ENCODE results near the gene USP40. TPM values are rescaled to one million over a fixed set of nuclear protein-coding genes. Genes with fewer than 3 reads are reported as not detected.

USP40 gene
- total RNA-seq, 2 experiments from 2014 or later, result 0.51 to 1.7 TPM

GRCh38 chr2:233491326-233491725 is 75.3 kb downstream of the USP40 start:
- CTCF ChIA-PET (ENCODE audit: unreplicated experiment), result no interaction called here

GRCh38 chr2:233490831-233491230 is 75.8 kb downstream of the USP40 start:
- Histone ChIP-seq H3K9me3 (ENCODE audit: low read length) (no peaks in the 10 kb centered on the region), H3K4me3 (ENCODE audit: low read depth, low read length, poor library complexity, severe bottlenecking) (no peak overlapping the region), H3K9me2 (ENCODE audit: insufficient read depth, low read length) (no peaks in the 10 kb centered on the region), H3K36me3 (ENCODE audit: insufficient read depth, low read length) (no peaks in the 10 kb centered on the region), H3K4me2 (ENCODE audit: low read length) (no peak overlapping the region), H3K79me2 (ENCODE audit: insufficient read depth, low read depth, low read length) (no peaks in the 10 kb centered on the region), H2AFZ (ENCODE audit: low read length) (no peak overlapping the region), H3K4me1 (ENCODE audit: insufficient read depth, low read length, poor library complexity, severe bottlenecking) (no peaks in the 10 kb centered on the region), H4K20me1 (ENCODE audit: insufficient read depth, low read length) (no peaks in the 10 kb centered on the region), H3K27ac (ENCODE audit: low read depth, low read length, poor library complexity, severe bottlenecking) (no peak overlapping the region)
- no peak for DNase-seq (ENCODE audit: low spot score)
- BruUV-seq (replicated peaks), result no TSS peak
- ChIA-PET POLR2A (interaction anchor here (0.5 to 0.6 kb wide), 2 partner anchors 45 to 376 kb away, joined by 3 read pairs; no protein-coding TSS in a partner anchor), CTCF (ENCODE audit: unreplicated experiment) (no interaction called here)
- intact Hi-C loops (cut with micrococcal nuclease; ENCODE audit: unreplicated experiment), result no loop called here
- TF ChIP-seq CTCF (conservative IDR thresholded peaks at IDR 0.05; ENCODE audit: low read length), result no peak
- TF ChIP-seq EZH2phosphoT487 (IDR thresholded peaks at IDR 0.05; ENCODE audit: borderline replicate concordance, low read depth, low read length), result no peak

More at GRCh38 chr2:233491326-233491725, 75.3 kb downstream of the USP40 start:
- Histone ChIP-seq H2AFZ (ENCODE audit: low read length) (no peak overlapping the region), H3K27ac (ENCODE audit: low read depth, low read length, poor library complexity, severe bottlenecking) (no peak overlapping the region), H4K20me1 (ENCODE audit: insufficient read depth, low read length) (no peaks in the 10 kb centered on the region), H3K4me2 (ENCODE audit: low read length) (no peak overlapping the region), H3K9me2 (ENCODE audit: insufficient read depth, low read length) (no peaks in the 10 kb centered on the region), H3K9me3 (ENCODE audit: low read length) (no peaks in the 10 kb centered on the region), H3K36me3 (ENCODE audit: insufficient read depth, low read length) (no peaks in the 10 kb centered on the region), H3K79me2 (ENCODE audit: insufficient read depth, low read depth, low read length) (no peaks in the 10 kb centered on the region), H3K4me3 (ENCODE audit: low read depth, low read length, poor library complexity, severe bottlenecking) (no peak overlapping the region), H3K4me1 (ENCODE audit: insufficient read depth, low read length, poor library complexity, severe bottlenecking) (no peaks in the 10 kb centered on the region)
- no peak for DNase-seq (ENCODE audit: low spot score)
- POLR2A ChIA-PET, result interaction anchor here (0.5 to 0.7 kb wide), 4 partner anchors 21 to 376 kb away, joined by 3 to 5 read pairs (median 3); no protein-coding TSS in a partner anchor
- TF ChIP-seq CTCF (conservative IDR thresholded peaks at IDR 0.05; ENCODE audit: low read length) (no peak), EZH2phosphoT487 (IDR thresholded peaks at IDR 0.05; ENCODE audit: borderline replicate concordance, low read depth, low read length) (no peak)
- intact Hi-C loops (cut with micrococcal nuclease; ENCODE audit: unreplicated experiment), result no loop called here
- BruUV-seq (replicated peaks), result no TSS peak

GRCh38 chr2:233489666-233490065 is 76.9 kb downstream of the USP40 start:
- ChIA-PET CTCF (ENCODE audit: unreplicated experiment) (no interaction called here), POLR2A (no interaction called here)
- Histone ChIP-seq H4K20me1 (ENCODE audit: insufficient read depth, low read length) (no peaks in the 10 kb centered on the region), H3K4me1 (ENCODE audit: insufficient read depth, low read length, poor library complexity, severe bottlenecking) (no peaks in the 10 kb centered on the region), H3K79me2 (ENCODE audit: insufficient read depth, low read depth, low read length) (no peaks in the 10 kb centered on the region), H3K9me3 (ENCODE audit: low read length) (no peaks in the 10 kb centered on the region), H3K9me2 (ENCODE audit: insufficient read depth, low read length) (no peaks in the 10 kb centered on the region), H3K27ac (ENCODE audit: low read depth, low read length, poor library complexity, severe bottlenecking) (no peak overlapping the region), H3K4me3 (ENCODE audit: low read depth, low read length, poor library complexity, severe bottlenecking) (no peak overlapping the region), H2AFZ (ENCODE audit: low read length) (no peak overlapping the region), H3K36me3 (ENCODE audit: insufficient read depth, low read length) (no peaks in the 10 kb centered on the region), H3K4me2 (ENCODE audit: low read length) (no peak overlapping the region)
- BruUV-seq (replicated peaks), result no TSS peak
- TF ChIP-seq EZH2phosphoT487 (IDR thresholded peaks at IDR 0.05; ENCODE audit: borderline replicate concordance, low read depth, low read length) (no peak), CTCF (conservative IDR thresholded peaks at IDR 0.05; ENCODE audit: low read length) (no peak)
- no peak for DNase-seq (ENCODE audit: low spot score)
- intact Hi-C loops (cut with micrococcal nuclease; ENCODE audit: unreplicated experiment), result loop anchor here (10.0 kb wide), 2 partner anchors 145 to 345 kb away; partner anchors contain the start of gene UGT1A10
